DND-41 (cell line): ENCODE data around the gene DIDO1.

Experiments
- ATAC-seq: fragments of 200-7000 bp; cut with Tn5 transposase; 3 replicates; pipeline ENCODE4 v1.9.1; 2021; ENCODE audit warnings: low read depth; ENCODE audit not compliant: insufficient read depth
- DNase-seq: peaks from one replicate; pipeline ENCODE4 v3.0.0-alpha.2; 2020
- H2AFZ ChIP-seq: 2 replicates; pipeline ENCODE4 v1.6.0; 2012; ENCODE audit warnings: low read depth, low read length
- H3K27ac ChIP-seq: 2 replicates; pipeline ENCODE4 v1.5.1; 2012; ENCODE audit warnings: low read length, inconsistent platforms
- H3K27me3 ChIP-seq: fragments of 200-600 bp; sonication (generic); 2 replicates; pipeline ENCODE4 v1.6.0; 2012; ENCODE audit warnings: low read length, mild to moderate bottlenecking, inconsistent platforms; ENCODE audit not compliant: insufficient read depth, poor library complexity
- H3K36me3 ChIP-seq: 2 replicates; pipeline ENCODE4 v1.5.1; 2012; ENCODE audit warnings: low read length, inconsistent platforms; ENCODE audit not compliant: insufficient read depth
- H3K4me1 ChIP-seq: 2 replicates; pipeline ENCODE4 v1.5.1; 2012; ENCODE audit warnings: mild to moderate bottlenecking, low read length; ENCODE audit not compliant: insufficient read depth
- H3K4me2 ChIP-seq: 2 replicates; pipeline ENCODE4 v1.6.0; 2012; ENCODE audit warnings: mild to moderate bottlenecking, moderate library complexity, low read length, inconsistent platforms; ENCODE audit not compliant: insufficient read depth
- H3K4me3 ChIP-seq, 2 experiments: fragments of 200-600 bp in 1 of 2; shearing (Covaris generic) in 1 of 2; 2 replicates each; pipeline ENCODE4 v1.5.1; 2012 to 2016; ENCODE audit warnings: inconsistent platforms in 2 of 2, low read length in 2 of 2, mild to moderate bottlenecking in 2 of 2, low read depth in 1 of 2, moderate library complexity in 1 of 2
- H3K79me2 ChIP-seq: 2 replicates; pipeline ENCODE4 v1.6.0; 2012; ENCODE audit warnings: low read length, inconsistent platforms; ENCODE audit not compliant: insufficient read depth
- H3K9ac ChIP-seq: 2 replicates; pipeline ENCODE4 v1.6.0; 2012; ENCODE audit warnings: low read depth, mild to moderate bottlenecking, inconsistent platforms, low read length, moderate library complexity
- H3K9me3 ChIP-seq: 2 replicates; pipeline ENCODE4 v1.5.1; 2012; ENCODE audit warnings: low read length, moderate library complexity, mild to moderate bottlenecking, inconsistent platforms; ENCODE audit not compliant: insufficient read depth, severe bottlenecking
- H4K20me1 ChIP-seq: 2 replicates; pipeline ENCODE4 v1.6.0; 2012; ENCODE audit warnings: low read length; ENCODE audit not compliant: insufficient read depth
- EZH2 ChIP-seq: IDR thresholded peaks from 3 replicates; pipeline ENCODE4 v1.6.1; 2012; ENCODE audit warnings: borderline replicate concordance, low read depth, mild to moderate bottlenecking, moderate library complexity, low read length, inconsistent platforms; ENCODE audit not compliant: severe bottlenecking
- TF ChIP-seq, protein P1 (sequence below): IDR thresholded peaks from 2 replicates; pipeline ENCODE4 v1.5.1; 2012; ENCODE audit warnings: borderline replicate concordance, low read length, moderate library complexity, mild to moderate bottlenecking; ENCODE audit not compliant: poor library complexity, severe bottlenecking; ENCODE audit errors: extremely low read depth

Gene DIDO1

DNA sequence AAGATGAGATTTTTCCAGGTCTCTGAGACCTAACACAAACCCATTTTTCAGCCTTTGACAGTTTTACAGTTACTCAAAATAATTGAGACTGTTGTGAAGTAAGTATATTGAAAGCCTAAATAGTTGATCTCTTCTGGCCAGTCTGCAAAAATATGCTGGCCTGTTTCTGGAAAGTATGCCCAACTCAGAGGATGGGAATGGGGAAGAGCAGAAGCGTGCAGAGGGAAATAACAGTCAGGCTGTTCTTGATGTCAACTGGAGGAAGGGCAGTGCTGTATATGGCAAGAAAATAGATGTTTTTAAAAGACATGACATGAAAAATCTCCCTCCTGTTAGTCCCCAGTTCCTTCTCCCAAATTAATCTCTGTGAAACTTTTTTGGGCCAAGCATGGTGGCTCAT, 15.5 kb upstream of the DIDO1 start:
- H3K79me2 ChIP-seq: peaks cover 93% of the 10 kb centered on the region
- no peak overlapping the region for H2AFZ ChIP-seq
- no peak overlapping the region for H3K4me3 ChIP-seq
- H3K27ac ChIP-seq: no peak overlapping the region
- no peak overlapping the region for H3K9ac ChIP-seq
- no peaks in the 10 kb centered on the region for H3K27me3 ChIP-seq
- no peaks in the 10 kb centered on the region for H3K9me3 ChIP-seq
- ATAC-seq: no peak
- TF ChIP-seq, protein P1, sequence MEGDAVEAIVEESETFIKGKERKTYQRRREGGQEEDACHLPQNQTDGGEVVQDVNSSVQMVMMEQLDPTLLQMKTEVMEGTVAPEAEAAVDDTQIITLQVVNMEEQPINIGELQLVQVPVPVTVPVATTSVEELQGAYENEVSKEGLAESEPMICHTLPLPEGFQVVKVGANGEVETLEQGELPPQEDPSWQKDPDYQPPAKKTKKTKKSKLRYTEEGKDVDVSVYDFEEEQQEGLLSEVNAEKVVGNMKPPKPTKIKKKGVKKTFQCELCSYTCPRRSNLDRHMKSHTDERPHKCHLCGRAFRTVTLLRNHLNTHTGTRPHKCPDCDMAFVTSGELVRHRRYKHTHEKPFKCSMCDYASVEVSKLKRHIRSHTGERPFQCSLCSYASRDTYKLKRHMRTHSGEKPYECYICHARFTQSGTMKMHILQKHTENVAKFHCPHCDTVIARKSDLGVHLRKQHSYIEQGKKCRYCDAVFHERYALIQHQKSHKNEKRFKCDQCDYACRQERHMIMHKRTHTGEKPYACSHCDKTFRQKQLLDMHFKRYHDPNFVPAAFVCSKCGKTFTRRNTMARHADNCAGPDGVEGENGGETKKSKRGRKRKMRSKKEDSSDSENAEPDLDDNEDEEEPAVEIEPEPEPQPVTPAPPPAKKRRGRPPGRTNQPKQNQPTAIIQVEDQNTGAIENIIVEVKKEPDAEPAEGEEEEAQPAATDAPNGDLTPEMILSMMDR: no peak
- no peak for TF ChIP-seq EZH2
- DNase-seq: no peak
- peaks cover 30% of the 10 kb centered on the region for H3K4me1 ChIP-seq
- peaks cover 75% of the 10 kb centered on the region for H3K36me3 ChIP-seq
- peaks cover 53% of the 10 kb centered on the region for H4K20me1 ChIP-seq
- H3K4me2 ChIP-seq: no peak overlapping the region

DNA sequence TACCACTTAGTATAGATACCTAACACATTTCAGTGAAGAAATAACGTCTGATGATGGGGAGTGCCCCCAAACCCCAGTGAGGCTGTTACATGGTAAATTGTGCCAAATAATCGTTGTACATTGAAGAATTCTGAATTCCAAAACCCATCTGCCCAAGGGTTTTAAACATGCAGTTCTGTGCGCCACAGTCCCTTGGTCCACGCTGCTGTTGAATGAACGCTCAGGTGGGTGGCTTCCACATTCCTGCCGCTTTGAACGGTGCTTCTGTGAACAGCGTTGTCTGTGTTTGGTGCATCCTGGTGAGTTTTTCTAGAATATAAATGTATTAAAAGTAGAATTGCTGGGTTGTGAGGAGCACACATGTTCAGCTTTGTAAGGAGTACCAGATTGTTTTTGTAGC, 14.6 kb upstream of the DIDO1 start:
- Histone ChIP-seq H3K4me2 (peak overlapping the region; percentile 27; the same call in 1 of the 2 replicates), H3K4me3 (no peak overlapping the region), H2AFZ (no peak overlapping the region), H3K27ac (peak overlapping the region; percentile 3; the same call in 1 of the 2 replicates), H3K36me3 (peaks cover 68% of the 10 kb centered on the region), H3K9ac (peak overlapping the region; percentile 16; the same call in 1 of the 2 replicates), H3K9me3 (no peaks in the 10 kb centered on the region), H3K27me3 (no peaks in the 10 kb centered on the region), H4K20me1 (peaks cover 50% of the 10 kb centered on the region), H3K4me1 (peaks cover 39% of the 10 kb centered on the region), H3K79me2 (peaks cover 93% of the 10 kb centered on the region)
- no peak for ATAC-seq
- DNase-seq: no peak
- TF ChIP-seq, protein P1: no peak
- no peak for TF ChIP-seq EZH2

DNA sequence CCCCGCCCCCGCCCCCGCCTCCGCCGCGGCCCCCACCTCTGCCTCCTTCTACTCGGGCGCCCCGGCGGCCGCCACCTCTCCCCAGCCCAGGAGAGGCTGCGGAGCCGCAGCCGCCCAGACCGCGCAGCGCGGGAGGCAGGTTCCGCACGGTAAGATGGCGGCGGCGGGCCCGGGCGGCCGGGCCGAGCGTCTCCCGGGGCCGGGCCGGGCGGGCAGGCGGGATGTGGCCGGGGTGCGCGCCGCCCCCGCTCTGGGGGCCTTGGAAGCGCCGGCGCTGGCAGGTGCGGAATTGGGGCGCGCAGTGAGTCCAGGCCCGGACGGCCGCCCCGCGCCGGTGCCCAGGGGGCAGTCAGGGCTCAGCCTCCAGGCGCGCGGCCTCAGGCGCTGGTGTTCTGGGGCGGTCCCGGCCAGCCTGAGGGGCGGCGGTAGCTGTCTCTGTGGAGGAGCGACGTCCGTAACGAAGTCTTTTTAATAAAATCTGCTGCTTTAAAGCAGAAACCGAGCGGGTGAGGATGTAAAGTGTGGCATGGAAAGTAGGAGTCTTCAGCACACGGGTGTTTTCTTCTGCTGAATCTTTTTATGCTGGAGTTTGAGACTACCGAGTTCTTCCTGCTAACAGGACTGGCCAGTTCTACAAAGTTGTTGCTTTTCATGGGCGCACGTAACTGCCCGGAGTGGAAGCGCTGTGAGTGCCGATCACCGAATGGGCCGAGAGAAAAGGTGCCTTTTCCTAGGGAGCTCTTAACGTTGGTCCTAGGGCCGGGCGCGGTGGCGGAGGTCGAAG, 12.0 kb upstream of the DIDO1 start, which contains the start of gene GID8:
Gene GID8 (plus strand): TSS at position 43 of the 784 bp plus-strand sequence. CDS start 3,356 bp downstream, outside the sequence.
- peak; percentile 52 for DNase-seq
- H2AFZ ChIP-seq: peak within 1 kb of the TSS; percentile 85

More for the DNA sequence above, 12.0 kb upstream of the DIDO1 start, which contains the start of gene GID8:
- no peaks in the 10 kb centered on the region for H3K9me3 ChIP-seq
- H3K4me1 ChIP-seq: peaks cover 60% of the 10 kb centered on the region
- H3K4me3 ChIP-seq: peak within 1 kb of the TSS; percentile 90 to 97
- peak within 1 kb of the TSS; percentile 91 for H3K27ac ChIP-seq
- H3K79me2 ChIP-seq: peaks cover 98% of the 10 kb centered on the region
- peak; percentile 48 for ATAC-seq
- no peaks in the 10 kb centered on the region for H3K27me3 ChIP-seq
- peak within 1 kb of the TSS; percentile 85 for H3K4me2 ChIP-seq
- H3K36me3 ChIP-seq: peaks cover 68% of the 10 kb centered on the region
- H4K20me1 ChIP-seq: peaks cover 59% of the 10 kb centered on the region
- no peak for TF ChIP-seq EZH2
- TF ChIP-seq, protein P1: peak; percentile 1
- H3K9ac ChIP-seq: peak within 1 kb of the TSS; percentile 95
